PC-3 (cell line): ENCODE data around the gene ACOX1. TPM values are rescaled to one million over a fixed set of nuclear protein-coding genes. Genes with fewer than 3 reads are reported as not detected.
A peak's percentile ranks its signal among the peaks of the same experiment; 100 is the strongest.

Experiments
- ATAC-seq: fragments of 200-7000 bp; cut with Tn5 transposase; 2 replicates; pipeline ENCODE4 v1.9.1; 2020; ENCODE audit warnings: mild to moderate bottlenecking, moderate library complexity
- BruUV-seq: library from RNA; stranded (reverse); fragments of 400-500 nt; replicated peaks from 2 replicates; lab custom pipeline; 2021; lab: Mats Ljungman, UMichigan
- CTCF ChIA-PET: fragments of 300-600 bp; sonication (Branson Sonifier 250); formaldehyde crosslinking; loops from one replicate; lab custom pipeline; 2022; ENCODE audit warnings: antibody characterized with exemption; lab: Charles Lee
- POLR2A ChIA-PET: fragments of 300-600 bp; sonication (Branson Sonifier 250); formaldehyde crosslinking; loops from one replicate; lab custom pipeline; 2022; ENCODE audit warnings: antibody characterized with exemption; ENCODE audit not compliant: unreplicated experiment; lab: Charles Lee
- DNase-seq: peaks from one replicate; pipeline ENCODE4 v3.0.0-alpha.2; 2015
- H2AFZ ChIP-seq: fragments of 300-600 bp; sonication (generic); 2 replicates; pipeline ENCODE4 v1.6.0; 2016; ENCODE audit warnings: antibody characterized with exemption, low read length
- H3F3A ChIP-seq: fragments of 300-600 bp; sonication (generic); one replicate; pipeline ENCODE4 v1.6.0; 2017; ENCODE audit warnings: antibody characterized with exemption, low read length, control low read depth, mild to moderate bottlenecking; ENCODE audit not compliant: unreplicated experiment
- H3K27ac ChIP-seq: fragments of 300-600 bp; sonication (generic); 2 replicates; pipeline ENCODE4 v1.5.1; 2016; ENCODE audit warnings: mild to moderate bottlenecking, low read length
- H3K27me3 ChIP-seq: fragments of 300-600 bp; sonication (generic); 2 replicates; pipeline ENCODE4 v1.6.1; 2016; ENCODE audit warnings: low read length, mixed read lengths
- H3K36me3 ChIP-seq: fragments of 300-600 bp; sonication (generic); 2 replicates; pipeline ENCODE4 v1.6.1; 2016; ENCODE audit warnings: low read depth, mixed run types, low read length, mixed read lengths
- H3K4me1 ChIP-seq: fragments of 300-600 bp; sonication (generic); 2 replicates; pipeline ENCODE4 v1.5.1; 2016; ENCODE audit warnings: low read length; ENCODE audit not compliant: insufficient read depth
- H3K4me2 ChIP-seq: fragments of 300-600 bp; sonication (generic); 2 replicates; pipeline ENCODE4 v1.6.0; 2016; ENCODE audit warnings: low read length
- H3K4me3 ChIP-seq: fragments of 300-600 bp; sonication (generic); 2 replicates; pipeline ENCODE4 v1.5.1; 2016; ENCODE audit warnings: mild to moderate bottlenecking, low read length, mixed read lengths
- H3K79me2 ChIP-seq: fragments of 300-600 bp; sonication (generic); 2 replicates; pipeline ENCODE4 v1.6.1; 2017; ENCODE audit warnings: low read length, mixed read lengths
- H3K9ac ChIP-seq: fragments of 300-600 bp; sonication (generic); 2 replicates; pipeline ENCODE4 v1.6.0; 2016; ENCODE audit warnings: mild to moderate bottlenecking, low read length
- H3K9me2 ChIP-seq: fragments of 300-600 bp; sonication (generic); replicated peaks from 2 replicates; pipeline ENCODE4 v1.6.1; 2016; ENCODE audit warnings: mixed run types, low read length, mixed read lengths
- H3K9me3 ChIP-seq: fragments of 300-600 bp; sonication (generic); 2 replicates; pipeline ENCODE4 v1.6.1; 2016; ENCODE audit warnings: low read length, mixed read lengths
- H4K20me1 ChIP-seq: fragments of 300-600 bp; sonication (generic); 2 replicates; pipeline ENCODE4 v1.6.1; 2016; ENCODE audit warnings: low read length, mixed read lengths
- EZH2 ChIP-seq: fragments of 300-600 bp; sonication (generic); IDR thresholded peaks from one replicate; pipeline ENCODE4 v1.6.1; 2017; ENCODE audit warnings: antibody characterized with exemption, mild to moderate bottlenecking, low read length; ENCODE audit not compliant: unreplicated experiment
- EZH2phosphoT487 ChIP-seq: fragments of 300-600 bp; sonication (generic); IDR thresholded peaks from 2 replicates; pipeline ENCODE4 v1.6.1; 2018; ENCODE audit warnings: mild to moderate bottlenecking, antibody characterized with exemption, low read length, borderline replicate concordance
- intact Hi-C: fragments of 100-400 bp; cut with micrococcal nuclease; formaldehyde crosslinking; loops from 2 replicates; pipeline ENCODE4 v1.9.0; 2023
- total RNA-seq: library from RNA; depleted of rRNA; stranded (reverse); fragments of >200 nt; gene quantifications from 2 replicates; pipeline ENCODE4 v1.2.3, GENCODE V29; 2014
- TF ChIP-seq, protein P1 (sequence below): fragments of 300-600 bp; sonication (generic); conservative IDR thresholded peaks from 2 replicates; pipeline ENCODE4 v1.5.1; 2017; ENCODE audit warnings: antibody characterized with exemption, low read depth, mild to moderate bottlenecking, low read length

Gene ACOX1
- total RNA-seq, 1 experiment from 2014 or later, result 63.2 TPM

DNA sequence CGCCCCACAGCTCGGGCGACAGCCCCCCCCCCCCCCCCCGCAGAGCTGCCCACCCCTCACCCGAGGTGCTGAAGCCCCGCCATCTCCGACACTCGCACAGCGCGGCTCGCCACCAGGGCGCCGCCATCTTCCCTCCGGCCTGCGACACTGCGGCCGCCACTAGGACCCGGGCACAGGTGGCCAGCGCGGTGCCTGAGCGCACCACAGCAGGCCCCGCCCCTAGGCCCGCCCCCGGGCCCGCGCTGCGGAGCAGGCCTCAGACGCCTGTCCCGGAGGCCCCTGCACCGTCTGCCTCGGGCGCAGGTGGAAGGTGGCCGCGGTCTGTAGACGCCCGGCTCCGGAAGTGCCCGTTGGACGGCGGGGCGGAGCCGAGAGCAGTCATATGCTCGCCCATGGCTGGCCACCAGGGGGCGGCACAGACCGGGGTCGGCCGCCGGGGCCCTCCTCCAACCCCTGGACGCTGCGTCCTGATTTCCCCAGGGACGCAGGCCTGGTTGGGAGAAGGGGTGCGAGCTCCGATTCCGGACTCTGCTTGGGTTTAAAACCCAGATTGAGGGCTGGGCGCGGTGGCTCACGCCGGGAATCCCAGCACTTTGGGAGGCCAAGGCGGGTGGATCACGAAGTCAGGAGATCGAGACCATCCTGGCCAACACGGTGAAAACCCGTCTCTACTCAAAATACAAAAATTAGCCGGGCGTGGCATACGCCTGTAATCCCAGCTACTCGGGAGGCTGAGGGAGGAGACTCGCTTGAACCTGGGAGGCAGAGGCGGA, 74.0 kb downstream of the ACOX1 start, which contains the start of gene MRPL38:
MRPL38 (minus strand) TSS at position 136 of the 773 bp plus-strand sequence; CDS start at position 127, 9 bp downstream.
- H3K79me2 ChIP-seq, result peaks cover 26% of the 10 kb centered on the region
- H3K4me3 ChIP-seq, result peak within 1 kb of the TSS; percentile 78
- H3K9me3 ChIP-seq, result no peaks in the 10 kb centered on the region
- peak within 1 kb of the TSS; percentile 90 for H3K9ac ChIP-seq
- no peaks in the 10 kb centered on the region for H3F3A ChIP-seq
- TF ChIP-seq EZH2phosphoT487, result no peak
- TF ChIP-seq EZH2, result no peak
- TF ChIP-seq, protein P1, sequence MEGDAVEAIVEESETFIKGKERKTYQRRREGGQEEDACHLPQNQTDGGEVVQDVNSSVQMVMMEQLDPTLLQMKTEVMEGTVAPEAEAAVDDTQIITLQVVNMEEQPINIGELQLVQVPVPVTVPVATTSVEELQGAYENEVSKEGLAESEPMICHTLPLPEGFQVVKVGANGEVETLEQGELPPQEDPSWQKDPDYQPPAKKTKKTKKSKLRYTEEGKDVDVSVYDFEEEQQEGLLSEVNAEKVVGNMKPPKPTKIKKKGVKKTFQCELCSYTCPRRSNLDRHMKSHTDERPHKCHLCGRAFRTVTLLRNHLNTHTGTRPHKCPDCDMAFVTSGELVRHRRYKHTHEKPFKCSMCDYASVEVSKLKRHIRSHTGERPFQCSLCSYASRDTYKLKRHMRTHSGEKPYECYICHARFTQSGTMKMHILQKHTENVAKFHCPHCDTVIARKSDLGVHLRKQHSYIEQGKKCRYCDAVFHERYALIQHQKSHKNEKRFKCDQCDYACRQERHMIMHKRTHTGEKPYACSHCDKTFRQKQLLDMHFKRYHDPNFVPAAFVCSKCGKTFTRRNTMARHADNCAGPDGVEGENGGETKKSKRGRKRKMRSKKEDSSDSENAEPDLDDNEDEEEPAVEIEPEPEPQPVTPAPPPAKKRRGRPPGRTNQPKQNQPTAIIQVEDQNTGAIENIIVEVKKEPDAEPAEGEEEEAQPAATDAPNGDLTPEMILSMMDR, result peak; percentile 95
- no peaks in the 10 kb centered on the region for H3K27me3 ChIP-seq
- TSS peak; percentile 94 for BruUV-seq
- peak within 1 kb of the TSS; percentile 89 for H3K4me2 ChIP-seq
- H2AFZ ChIP-seq, result peak within 1 kb of the TSS; percentile 92
- H3K4me1 ChIP-seq, result peaks cover 13% of the 10 kb centered on the region
- ChIA-PET CTCF (interaction anchor here (0.6 to 1.2 kb wide), 11 partner anchors 8 to 226 kb away, joined by 3 to 10 read pairs (median 4); partner anchors contain the start of genes FBF1, TRIM65 and WBP2), POLR2A (interaction anchor here (0.5 to 1.0 kb wide), 6 partner anchors 24 to 125 kb away, joined by 3 to 8 read pairs (median 3); partner anchors contain the start of gene FBF1)
- no peaks in the 10 kb centered on the region for H4K20me1 ChIP-seq
- ATAC-seq (peak; percentile 98), DNase-seq (peak; percentile 99)
- peak within 1 kb of the TSS; percentile 64 for H3K27ac ChIP-seq
- H3K36me3 ChIP-seq, result peaks cover 19% of the 10 kb centered on the region; the same call in 1 of the 2 replicates
- intact Hi-C loops, result loop anchor here (1.0 to 10.0 kb wide), 5 partner anchors 36 to 370 kb away; partner anchors contain the start of genes ACOX1, FBF1 and TEN1
- no peaks in the 10 kb centered on the region for H3K9me2 ChIP-seq

DNA sequence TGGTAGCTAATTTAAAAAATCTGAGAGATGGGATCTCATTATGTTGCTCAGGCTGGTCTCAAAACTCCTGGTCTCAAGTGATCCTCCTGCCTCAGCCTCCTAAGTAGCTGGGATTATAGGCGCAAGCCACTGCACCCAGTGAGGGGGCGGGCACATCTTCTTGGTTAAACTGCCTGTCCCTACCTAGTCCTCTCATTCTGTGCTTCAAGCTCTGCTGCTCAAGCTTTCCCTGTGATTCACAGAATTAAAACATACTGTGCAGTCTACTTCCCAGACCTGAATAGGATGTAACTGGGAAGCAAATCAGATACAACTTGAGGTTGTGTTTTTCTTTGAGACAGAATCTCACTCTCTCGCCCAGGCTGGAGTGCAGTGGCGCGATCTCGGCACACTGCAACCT, 76.6 kb downstream of the ACOX1 start:
- no TSS peak for BruUV-seq
- Histone ChIP-seq H3K27me3 (no peaks in the 10 kb centered on the region), H2AFZ (no peak overlapping the region), H4K20me1 (no peaks in the 10 kb centered on the region), H3K4me2 (no peak overlapping the region), H3K4me1 (peaks cover 13% of the 10 kb centered on the region), H3K9me2 (no peaks in the 10 kb centered on the region), H3K79me2 (peaks cover 26% of the 10 kb centered on the region), H3K36me3 (peaks cover 29% of the 10 kb centered on the region), H3K4me3 (no peak overlapping the region), H3K9me3 (no peaks in the 10 kb centered on the region), H3K9ac (no peak overlapping the region), H3F3A (peaks cover 5% of the 10 kb centered on the region), H3K27ac (no peak overlapping the region)
- ChIA-PET CTCF (no interaction called here), POLR2A (no interaction called here)
- intact Hi-C loops, result loop anchor here (10.0 kb wide), 1 partner anchor 372 kb away; no protein-coding TSS in a partner anchor
- ATAC-seq (no peak), DNase-seq (no peak)
- TF ChIP-seq EZH2, result no peak
- no peak for TF ChIP-seq EZH2phosphoT487
- TF ChIP-seq, protein P1, result no peak
